Hepatocyte (in vitro differentiated cells): Measurements from ENCODE around the gene MYL5.

Source experiments
- CTCF ChIP-seq: fragments of 200-600 bp; sonication (generic); IDR thresholded peaks from 2 replicates; pipeline ENCODE4 v1.5.1; 2016; ENCODE audit warnings: antibody characterized with exemption, mild to moderate bottlenecking; ENCODE audit not compliant: poor library complexity
- EZH2phosphoT487 ChIP-seq: fragments of 200-600 bp; sonication (generic); IDR thresholded peaks from one replicate; pipeline ENCODE4 v1.6.1; 2018; ENCODE audit warnings: antibody characterized with exemption, mild to moderate bottlenecking, low read depth, moderate library complexity; ENCODE audit not compliant: unreplicated experiment, severe bottlenecking

GRCh38 chr4:667545-667925 is 6.8 kb upstream of the MYL5 start:
- TF ChIP-seq CTCF (no peak), EZH2phosphoT487 (no peak)
